Lower lobe of right lung (tissue), 2 donors: Measurements from ENCODE around the gene ATP2A3. TPM values are rescaled to one million over a fixed set of nuclear protein-coding genes. Genes with fewer than 3 reads are reported as not detected.

Experiments
- ATAC-seq, 2 donors: fragments of 200-7000 bp; cut with Tn5 transposase; one replicate each; pipeline ENCODE4 v1.9.1; 2020 to 2022; ENCODE audit warnings: mild to moderate bottlenecking in 2 of 2, moderate library complexity in 2 of 2
- DNase-seq: peaks from one replicate; pipeline ENCODE4 v3.0.0-alpha.2; 2020
- H3K27ac ChIP-seq: fragments of 200-600 bp; one replicate; pipeline ENCODE4 v1.8.0; 2022
- H3K27me3 ChIP-seq: fragments of 200-600 bp; one replicate; pipeline ENCODE4 v1.8.0; 2022; ENCODE audit warnings: low read depth
- H3K36me3 ChIP-seq: fragments of 200-600 bp; one replicate; pipeline ENCODE4 v1.8.0; 2022; ENCODE audit warnings: mild to moderate bottlenecking
- H3K4me1 ChIP-seq: fragments of 200-600 bp; one replicate; pipeline ENCODE4 v1.8.0; 2022
- H3K4me3 ChIP-seq: fragments of 200-600 bp; one replicate; pipeline ENCODE4 v1.8.0; 2022; ENCODE audit warnings: mild to moderate bottlenecking
- H3K9me3 ChIP-seq: fragments of 200-600 bp; one replicate; pipeline ENCODE4 v1.8.0; 2022
- CTCF ChIP-seq: fragments of 200-600 bp; IDR thresholded peaks from one replicate; pipeline ENCODE4 v1.8.0; 2022; ENCODE audit warnings: antibody characterized with exemption, mild to moderate bottlenecking
- intact Hi-C: fragments of 100-400 bp; cut with DNase I; formaldehyde crosslinking; loops from one replicate; pipeline ENCODE4 v1.11.0; 2022
- total RNA-seq: library from RNA; stranded (reverse); fragmentation: NEBNext Ultra II Directional; extraction: Animal tissue kit (Norgen Biotek cat#: 25700); gene quantifications from one replicate; pipeline ENCODE4 v1.2.1, GENCODE V29; 2021
- donor health status: DM: no; HTN: yes; CAD: no; lungs with severe emphysema.

Gene ATP2A3
- total RNA-seq, 1 donor from 2014 or later = 45.6 TPM

- H3K9me3 ChIP-seq = no peaks in the 10 kb centered on the region
- H3K4me3 ChIP-seq = peak overlapping the region; percentile 37
- DNase-seq (no peak), ATAC-seq (peak; percentile 1 to 7)
- H3K27ac ChIP-seq = peak overlapping the region; percentile 58
- TF ChIP-seq CTCF = no peak
- no peaks in the 10 kb centered on the region for H3K27me3 ChIP-seq
- H3K4me1 ChIP-seq = peaks cover 38% of the 10 kb centered on the region
- no peaks in the 10 kb centered on the region for H3K36me3 ChIP-seq
- intact Hi-C loops = no loop called here
These were observed 49.9 kb downstream of the ATP2A3 start for GRCh38 chr17:3914312-3914670.

DNA sequence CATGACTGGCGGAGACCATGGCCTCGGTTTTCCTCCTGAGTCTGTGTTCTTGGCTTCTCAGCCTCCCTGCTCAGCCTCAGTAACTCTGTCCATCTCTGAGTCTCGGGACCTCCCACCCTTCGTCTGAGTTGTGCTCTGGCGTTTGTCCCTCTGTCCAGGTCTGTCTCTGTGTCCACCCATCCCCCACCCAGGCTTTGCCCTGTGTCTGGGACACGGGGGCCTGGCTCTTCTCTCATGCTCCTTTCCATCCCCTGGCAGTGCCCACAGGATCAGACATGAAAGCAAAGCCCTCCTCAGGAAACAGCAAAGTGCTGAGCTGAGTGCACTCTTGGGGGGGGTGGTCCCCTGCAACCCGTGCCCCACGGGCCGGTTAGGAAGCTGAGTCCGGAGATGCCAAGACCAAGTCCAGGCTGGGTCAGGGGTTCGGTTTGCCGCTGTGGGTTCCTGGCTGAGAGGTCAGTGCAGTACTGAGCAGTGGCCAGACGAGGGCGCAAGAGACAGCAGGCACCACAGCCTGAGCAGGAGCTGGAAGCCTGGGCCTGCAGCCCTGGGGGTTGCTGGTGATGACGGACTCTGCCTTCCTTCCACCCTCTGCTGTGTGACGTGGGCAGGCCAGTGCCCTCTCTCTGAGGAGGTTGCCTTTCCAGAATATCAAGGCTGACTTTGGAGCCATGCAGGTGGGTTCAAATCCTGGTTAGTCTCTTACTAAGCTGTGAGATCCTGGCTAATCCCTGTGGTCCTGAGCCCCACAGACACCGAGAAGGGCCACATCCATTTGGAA is 50.5 kb downstream of the ATP2A3 start:
- ATAC-seq = peak; percentile 82 to 89
- TF ChIP-seq CTCF = peak; percentile 98
- Histone ChIP-seq H3K27ac (peak overlapping the region; percentile 58), H3K4me3 (peak overlapping the region; percentile 37), H3K36me3 (no peaks in the 10 kb centered on the region), H3K9me3 (no peaks in the 10 kb centered on the region), H3K27me3 (no peaks in the 10 kb centered on the region), H3K4me1 (peaks cover 38% of the 10 kb centered on the region)
- intact Hi-C loops = no loop called here
- DNase-seq = peak; percentile 88

DNA sequence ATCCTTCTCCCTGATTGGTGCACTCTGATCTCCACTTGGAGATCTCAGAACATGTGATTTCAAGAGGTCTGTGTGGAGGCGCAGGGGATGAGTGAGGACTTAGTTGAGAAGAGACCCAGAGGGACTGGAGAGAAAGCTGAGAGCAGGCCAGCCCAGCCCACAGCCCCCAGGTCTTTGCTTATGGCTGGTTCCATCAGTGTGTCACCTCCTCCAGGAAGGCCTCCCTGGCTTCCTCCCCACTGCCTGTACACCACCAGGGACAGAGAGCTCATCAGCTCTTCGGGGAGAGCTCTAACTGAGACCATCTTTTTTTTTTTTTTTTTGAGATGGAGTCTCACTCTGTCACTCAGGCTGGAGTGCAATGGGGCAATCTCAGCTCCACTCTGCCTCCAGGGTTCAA is 51.4 kb downstream of the ATP2A3 start:
- no peak for TF ChIP-seq CTCF
- Histone ChIP-seq H3K27ac (no peak overlapping the region), H3K4me1 (peaks cover 38% of the 10 kb centered on the region), H3K4me3 (no peak overlapping the region), H3K9me3 (no peaks in the 10 kb centered on the region), H3K36me3 (no peaks in the 10 kb centered on the region), H3K27me3 (no peaks in the 10 kb centered on the region)
- ATAC-seq (no peak), DNase-seq (no peak)
- intact Hi-C loops = no loop called here

GRCh38 chr17:3911271-3912053 is 52.8 kb downstream of the ATP2A3 start:
- H3K36me3 ChIP-seq = no peaks in the 10 kb centered on the region

More at GRCh38 chr17:3911271-3912053, 52.8 kb downstream of the ATP2A3 start:
- H3K4me3 ChIP-seq = no peak overlapping the region
- intact Hi-C loops = no loop called here
- no peak for TF ChIP-seq CTCF
- H3K27me3 ChIP-seq = no peaks in the 10 kb centered on the region
- H3K4me1 ChIP-seq = peaks cover 26% of the 10 kb centered on the region
- no peak for DNase-seq
- peak overlapping the region; percentile 14 for H3K27ac ChIP-seq
- H3K9me3 ChIP-seq = no peaks in the 10 kb centered on the region
- ATAC-seq = peak in 1 of 2 donors; percentile 34
